Neutrophil (primary cell): ENCODE data around the gene ADAM8.
"Not testable (repeated sequence)": the region's sequence is repeated elsewhere in the genome, so short reads cannot be mapped to it uniquely, and the experiment has no call there.

ENCODE experiments used
- H3K27ac ChIP-seq: fragments of 200-600 bp; sonication (generic); 2 replicates; pipeline ENCODE4 v1.5.1; 2016; ENCODE audit warnings: mild to moderate bottlenecking, moderate library complexity
- H3K27me3 ChIP-seq: fragments of 200-600 bp; sonication (generic); 2 replicates; pipeline ENCODE4 v1.6.0; 2016; ENCODE audit warnings: mild to moderate bottlenecking
- H3K36me3 ChIP-seq: fragments of 200-600 bp; sonication (generic); 2 replicates; pipeline ENCODE4 v1.5.1; 2017
- H3K4me1 ChIP-seq, 2 experiments: fragments of 200-600 bp in 1 of 2; sonication (generic) in 1 of 2; 1 replicate in 1 of 2; 2 replicates in 1 of 2; pipeline versions ENCODE4 v1.5.1 to v1.6.1; 2013 to 2016; ENCODE audit warnings: low read depth in 1 of 2, low read length in 1 of 2, mild to moderate bottlenecking in 1 of 2, moderate library complexity in 1 of 2; ENCODE audit not compliant: control insufficient read depth in 1 of 2, insufficient read depth in 1 of 2
- H3K4me3 ChIP-seq, 2 experiments: fragments of 200-600 bp in 1 of 2; sonication (generic) in 1 of 2; 1 replicate in 1 of 2; 2 replicates in 1 of 2; pipeline ENCODE4 v1.5.1; 2013 to 2016; ENCODE audit warnings: low read depth in 1 of 2, low read length in 1 of 2, mild to moderate bottlenecking in 1 of 2, moderate library complexity in 1 of 2
- H3K9me3 ChIP-seq: fragments of 200-600 bp; sonication (generic); 2 replicates; pipeline ENCODE4 v1.5.1; 2016
- TF ChIP-seq, protein P1 (sequence below): fragments of 200-600 bp; sonication (generic); IDR thresholded peaks from 2 replicates; pipeline ENCODE4 v1.5.1; 2016; ENCODE audit warnings: antibody characterized with exemption

The ADAM8 gene

DNA sequence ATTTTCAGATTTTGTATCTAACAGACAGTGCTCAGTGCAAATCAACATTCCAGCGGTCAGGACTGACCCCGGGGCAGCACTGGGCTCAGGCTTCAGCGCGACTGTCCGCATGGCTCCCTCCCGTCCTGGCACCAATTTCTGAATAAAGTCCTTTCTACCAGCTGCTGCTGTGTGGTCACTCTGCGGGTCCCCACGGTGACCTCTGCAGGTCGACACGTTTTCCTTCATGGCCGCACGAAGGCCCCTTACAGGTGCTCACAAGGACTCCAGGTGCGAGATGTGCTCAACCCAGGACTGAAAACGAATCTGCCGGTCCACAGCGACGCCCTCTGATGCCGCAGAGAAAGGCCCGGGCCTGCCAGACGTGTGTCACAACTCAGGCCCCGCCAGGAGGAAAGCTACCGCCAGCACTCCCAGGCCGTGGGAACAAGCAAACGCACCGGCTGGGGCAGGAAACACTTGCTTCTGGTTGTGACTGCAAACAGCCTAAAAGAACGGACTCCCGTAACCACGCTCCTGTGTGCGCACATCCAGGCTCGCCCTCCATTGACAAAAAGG is 50.3 kb downstream of the ADAM8 start:
- Histone ChIP-seq H3K9me3 (no peaks in the 10 kb centered on the region), H3K27me3 (peaks cover 78% of the 10 kb centered on the region), H3K4me1 (no peaks in the 10 kb centered on the region), H3K27ac (no peak overlapping the region), H3K36me3 (no peaks in the 10 kb centered on the region), H3K4me3 (no peak overlapping the region)
- TF ChIP-seq, protein P1, sequence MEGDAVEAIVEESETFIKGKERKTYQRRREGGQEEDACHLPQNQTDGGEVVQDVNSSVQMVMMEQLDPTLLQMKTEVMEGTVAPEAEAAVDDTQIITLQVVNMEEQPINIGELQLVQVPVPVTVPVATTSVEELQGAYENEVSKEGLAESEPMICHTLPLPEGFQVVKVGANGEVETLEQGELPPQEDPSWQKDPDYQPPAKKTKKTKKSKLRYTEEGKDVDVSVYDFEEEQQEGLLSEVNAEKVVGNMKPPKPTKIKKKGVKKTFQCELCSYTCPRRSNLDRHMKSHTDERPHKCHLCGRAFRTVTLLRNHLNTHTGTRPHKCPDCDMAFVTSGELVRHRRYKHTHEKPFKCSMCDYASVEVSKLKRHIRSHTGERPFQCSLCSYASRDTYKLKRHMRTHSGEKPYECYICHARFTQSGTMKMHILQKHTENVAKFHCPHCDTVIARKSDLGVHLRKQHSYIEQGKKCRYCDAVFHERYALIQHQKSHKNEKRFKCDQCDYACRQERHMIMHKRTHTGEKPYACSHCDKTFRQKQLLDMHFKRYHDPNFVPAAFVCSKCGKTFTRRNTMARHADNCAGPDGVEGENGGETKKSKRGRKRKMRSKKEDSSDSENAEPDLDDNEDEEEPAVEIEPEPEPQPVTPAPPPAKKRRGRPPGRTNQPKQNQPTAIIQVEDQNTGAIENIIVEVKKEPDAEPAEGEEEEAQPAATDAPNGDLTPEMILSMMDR: no peak

DNA sequence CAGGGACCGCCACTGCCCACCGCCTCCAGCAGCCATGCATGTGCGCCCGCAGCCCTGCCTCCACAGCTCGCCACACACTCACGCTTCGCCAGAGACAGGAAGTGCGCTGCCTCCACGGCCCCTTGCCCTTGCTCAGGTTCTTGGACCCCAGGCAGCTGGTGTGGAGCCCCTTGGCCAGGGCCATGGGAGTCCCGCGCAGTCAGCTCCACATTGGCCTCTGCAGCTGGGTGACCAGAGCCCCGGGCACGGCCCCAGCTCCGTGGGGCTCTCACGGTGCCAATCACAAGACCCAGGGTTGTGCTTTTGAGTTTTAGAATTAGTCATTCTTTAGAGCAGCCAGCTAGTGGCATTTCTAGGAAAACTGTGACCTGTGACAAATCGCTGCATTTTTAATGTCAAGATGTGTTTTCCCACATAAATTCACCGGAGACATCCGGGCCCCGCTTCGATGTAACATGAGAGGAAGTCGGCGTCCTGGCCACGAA is 50.9 kb downstream of the ADAM8 start:
- H3K27ac ChIP-seq: no peak overlapping the region
- H3K4me1 ChIP-seq: no peaks in the 10 kb centered on the region
- no peaks in the 10 kb centered on the region for H3K36me3 ChIP-seq
- TF ChIP-seq, protein P1: no peak
- H3K9me3 ChIP-seq: no peaks in the 10 kb centered on the region
- no peak overlapping the region for H3K4me3 ChIP-seq
- peaks cover 78% of the 10 kb centered on the region for H3K27me3 ChIP-seq

DNA sequence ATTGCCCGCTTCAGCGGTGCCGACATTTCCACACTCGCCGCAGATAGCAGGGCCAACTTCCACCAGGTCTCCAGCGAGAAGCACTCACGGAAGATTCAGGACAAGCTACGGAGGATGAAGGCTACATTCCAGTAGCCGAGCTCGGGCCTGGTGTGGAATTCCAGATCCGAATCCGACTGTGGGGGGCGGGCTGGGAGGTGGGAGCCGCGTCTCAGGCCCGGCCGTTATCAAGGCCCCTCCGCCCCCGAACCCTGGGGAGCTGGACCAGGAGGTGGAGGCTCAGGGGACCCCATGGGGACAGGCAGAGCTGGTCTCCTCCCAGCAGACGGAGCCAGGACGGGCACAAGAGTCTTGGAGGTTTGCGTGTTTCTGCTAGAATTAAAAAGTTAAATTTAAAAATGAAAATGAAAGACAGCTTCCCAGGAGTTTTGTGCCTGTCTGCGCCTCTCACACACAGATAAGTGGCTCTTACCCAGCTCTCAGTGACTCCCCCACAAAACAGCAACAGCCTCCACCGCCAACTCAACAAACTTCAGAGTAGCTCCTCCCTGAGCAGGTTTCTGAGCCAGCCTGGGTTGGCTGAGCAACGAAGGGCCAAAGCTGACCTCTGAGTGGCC is 51.8 kb downstream of the ADAM8 start:
- peaks cover 73% of the 10 kb centered on the region for H3K27me3 ChIP-seq

DNA sequence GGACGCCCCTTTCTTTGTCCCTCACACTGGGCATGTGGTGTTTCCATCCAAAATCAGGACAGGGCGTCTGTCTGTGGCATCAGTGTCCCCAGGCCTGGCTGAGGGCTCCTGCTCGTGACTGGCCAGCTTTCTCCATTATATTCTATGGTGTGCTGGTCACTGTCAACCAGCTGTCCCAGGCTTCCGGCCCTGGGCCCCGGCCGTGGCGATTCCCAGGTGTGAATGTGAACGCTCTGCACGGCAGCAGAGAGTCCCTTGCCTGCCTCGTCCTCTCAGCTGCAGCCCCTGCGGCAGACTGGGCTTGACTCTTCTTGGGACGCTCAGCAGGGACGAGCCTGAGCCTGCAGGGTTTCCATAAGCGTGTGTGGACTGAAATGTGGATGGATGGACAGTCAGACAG is 52.6 kb downstream of the ADAM8 start:
- Histone ChIP-seq H3K36me3 (no peaks in the 10 kb centered on the region), H3K9me3 (no peaks in the 10 kb centered on the region), H3K27me3 (peaks cover 73% of the 10 kb centered on the region), H3K4me3 (no peak overlapping the region), H3K4me1 (no peaks in the 10 kb centered on the region), H3K27ac (no peak overlapping the region)
- TF ChIP-seq, protein P1: no peak

More for the DNA sequence above, 51.8 kb downstream of the ADAM8 start:
- Histone ChIP-seq H3K36me3 (no peaks in the 10 kb centered on the region), H3K4me3 (no peak overlapping the region), H3K4me1 (no peaks in the 10 kb centered on the region), H3K27ac (no peak overlapping the region), H3K9me3 (no peaks in the 10 kb centered on the region)
- TF ChIP-seq, protein P1: no peak

DNA sequence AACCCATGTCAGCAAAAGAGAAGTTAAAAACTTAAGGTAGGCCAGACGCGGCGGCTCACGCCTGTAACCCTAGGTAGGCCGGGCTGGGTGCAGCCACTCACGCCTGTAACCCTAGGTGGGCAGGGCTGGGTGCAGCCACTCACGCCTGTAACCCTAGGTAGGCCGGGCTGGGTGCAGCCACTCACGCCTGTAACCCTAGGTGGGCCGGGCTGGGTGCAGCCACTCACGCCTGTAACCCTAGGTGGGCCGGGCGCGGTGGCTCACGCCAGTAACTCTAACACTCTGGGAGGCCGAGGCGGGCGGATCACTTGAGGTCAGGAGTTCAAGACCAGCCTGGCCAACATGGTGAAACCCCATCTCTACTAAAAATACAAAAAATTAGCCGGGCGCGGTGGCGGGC is 54.9 kb downstream of the ADAM8 start:
- not testable (repeated sequence) for H3K4me3 ChIP-seq, H3K36me3 ChIP-seq, H3K27ac ChIP-seq, H3K9me3 ChIP-seq, H3K4me1 ChIP-seq
- H3K27me3 ChIP-seq: peaks cover 62% of the 10 kb centered on the region

DNA sequence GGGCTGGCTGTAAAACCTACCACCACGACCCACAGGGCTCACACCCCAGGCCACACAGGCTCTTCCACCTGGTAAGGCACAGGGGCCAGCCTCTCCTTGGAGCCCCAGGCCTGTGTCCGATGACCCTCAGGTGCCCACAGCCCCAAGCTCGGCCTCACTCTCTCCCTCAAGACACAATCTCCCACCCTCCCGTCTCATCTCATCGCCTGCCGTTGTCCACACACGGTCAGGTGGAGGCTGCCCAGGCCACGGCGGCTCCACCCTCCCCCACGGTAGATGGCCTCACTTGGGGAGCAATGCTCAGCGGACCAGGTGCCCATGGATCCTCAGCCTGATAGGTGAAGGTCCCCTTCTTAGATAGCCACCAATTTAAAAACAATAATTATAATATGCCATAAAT is 55.3 kb downstream of the ADAM8 start:
- Histone ChIP-seq H3K27ac (no peak overlapping the region), H3K36me3 (no peaks in the 10 kb centered on the region), H3K4me3 (no peak overlapping the region), H3K4me1 (no peaks in the 10 kb centered on the region), H3K9me3 (no peaks in the 10 kb centered on the region), H3K27me3 (peaks cover 58% of the 10 kb centered on the region)
- TF ChIP-seq, protein P1: no peak
